GM12878 (cell line): ENCODE measurements around the gene CSF2. TPM values are rescaled to one million over a fixed set of nuclear protein-coding genes. Genes with fewer than 3 reads are reported as not detected.

Experiments
- ATAC-seq: fragments of 200-7000 bp; cut with Tn5 transposase; 3 replicates; pipeline ENCODE4 v1.9.1; 2020; ENCODE audit warnings: mild to moderate bottlenecking, moderate library complexity
- BruUV-seq: library from RNA; stranded (reverse); fragments of 400-500 nt; replicated peaks from 2 replicates; lab custom pipeline; 2021; lab: Mats Ljungman, UMichigan
- CTCF ChIA-PET: fragments of 300-600 bp; sonication (Branson Sonifier 250); formaldehyde crosslinking; extraction: SDS; loops from one replicate; lab custom pipeline; 2021; ENCODE audit warnings: inconsistent platforms; lab: Yijun Ruan, JAX
- POLR2A ChIA-PET: fragments of 350-600 bp; formaldehyde crosslinking; extraction: SDS; loops from one replicate; lab custom pipeline; 2021; ENCODE audit warnings: inconsistent platforms; lab: Charles Lee
- RAD21 ChIA-PET: fragments of 300-600 bp; sonication (Branson Sonifier 250); formaldehyde crosslinking; loops from one replicate; lab custom pipeline; 2023; ENCODE audit warnings: antibody characterized with exemption; ENCODE audit not compliant: unreplicated experiment; lab: Charles Lee
- SMC1A ChIA-PET: fragments of 300-600 bp; sonication (Branson Sonifier 250); formaldehyde crosslinking; loops from one replicate; lab custom pipeline; 2023; ENCODE audit not compliant: unreplicated experiment, uncharacterized antibody; lab: Charles Lee
- DNase-seq: peaks from one replicate; pipeline ENCODE4 v3.0.0-alpha.2; 2011; ENCODE audit warnings: low read depth, low spot score
- FAIRE-seq: peaks from 3 replicates; lab custom pipeline; 2011; peaks lifted over from hg19 to GRCh38; lab: Jason Lieb, UNC
- H2AFZ ChIP-seq: 2 replicates; pipeline ENCODE4 v1.6.0; 2011; ENCODE audit warnings: low read depth, low read length, control low read depth; ENCODE audit not compliant: control insufficient read depth
- H3K27ac ChIP-seq: 2 replicates; pipeline ENCODE4 v1.5.1; 2011; ENCODE audit warnings: control low read depth; ENCODE audit not compliant: control insufficient read depth, insufficient read depth
- H3K27me3 ChIP-seq, 2 experiments: replicated peaks in 1 of 2; 2 replicates each; pipeline versions ENCODE4 v1.6.0 to v1.6.1; 2011; ENCODE audit warnings: low read length in 1 of 2; ENCODE audit not compliant: control insufficient read depth in 2 of 2, insufficient read depth in 2 of 2
- H3K36me3 ChIP-seq, 2 experiments: 2 replicates each; pipeline ENCODE4 v1.5.1; 2011; ENCODE audit warnings: low read length in 1 of 2; ENCODE audit not compliant: control insufficient read depth in 2 of 2, insufficient read depth in 2 of 2
- H3K4me1 ChIP-seq: 2 replicates; pipeline ENCODE4 v1.6.1; 2011; ENCODE audit warnings: mild to moderate bottlenecking, low read length, moderate library complexity, mixed read lengths; ENCODE audit not compliant: control insufficient read depth, insufficient read depth
- H3K4me2 ChIP-seq: 2 replicates; pipeline ENCODE4 v1.6.0; 2011; ENCODE audit warnings: control low read depth; ENCODE audit not compliant: control insufficient read depth, insufficient read depth
- H3K4me3 ChIP-seq: fragments of 200-600 bp; sonication (generic); 2 replicates; pipeline ENCODE4 v1.5.1; 2016
- H3K79me2 ChIP-seq: 2 replicates; pipeline ENCODE4 v1.6.0; 2011; ENCODE audit warnings: low read length; ENCODE audit not compliant: control insufficient read depth, insufficient read depth
- H3K9ac ChIP-seq: 2 replicates; pipeline ENCODE4 v1.8.0; 2011; ENCODE audit warnings: low read length, control low read depth, mixed read lengths; ENCODE audit not compliant: control insufficient read depth, insufficient read depth
- H3K9me3 ChIP-seq: replicated peaks from 3 replicates; pipeline ENCODE4 v1.5.1; 2011; ENCODE audit warnings: mild to moderate bottlenecking, low read length; ENCODE audit not compliant: control insufficient read depth, insufficient read depth
- H4K20me1 ChIP-seq: 2 replicates; pipeline ENCODE4 v1.6.0; 2011; ENCODE audit not compliant: control insufficient read depth, insufficient read depth
- EGR1 ChIP-seq, 2 experiments: IDR thresholded peaks; 1 replicate in 1 of 2; 2 replicates in 1 of 2; pipeline ENCODE4 v1.6.1; 2011 to 2012; ENCODE audit warnings: low read depth in 2 of 2, low read length in 2 of 2, borderline replicate concordance in 1 of 2, mild to moderate bottlenecking in 1 of 2, moderate library complexity in 1 of 2
- ETV6 ChIP-seq, 2 experiments: fragments of 450-650 bp in 1 of 2; IDR thresholded peaks in 1 of 2; conservative IDR thresholded peaks in 1 of 2; 2 replicates each; pipeline ENCODE4 v1.6.1; 2014; ENCODE audit warnings: antibody characterized with exemption in 1 of 2, borderline replicate concordance in 1 of 2, low read depth in 1 of 2, mild to moderate bottlenecking in 1 of 2, moderate library complexity in 1 of 2
- RAD51 ChIP-seq: fragments of 450-650 bp; IDR thresholded peaks from 2 replicates; pipeline ENCODE4 v1.6.1; 2016; ENCODE audit warnings: moderate library complexity, mild to moderate bottlenecking, inconsistent platforms
- SIX5 ChIP-seq: IDR thresholded peaks from 2 replicates; pipeline ENCODE4 v1.6.1; 2011; ENCODE audit warnings: mild to moderate bottlenecking, low read depth, low read length, moderate library complexity; ENCODE audit not compliant: severe bottlenecking
- USF1 ChIP-seq: IDR thresholded peaks from 2 replicates; pipeline ENCODE4 v1.6.1; 2011; ENCODE audit warnings: borderline replicate concordance, low read depth, mild to moderate bottlenecking, moderate library complexity, mixed read lengths, low read length; ENCODE audit not compliant: insufficient read depth; ENCODE audit errors: extremely low read length
- ZNF687 ChIP-seq: fragments of 450-650 bp; IDR thresholded peaks from 2 replicates; pipeline ENCODE4 v1.6.1; 2017; ENCODE audit warnings: mild to moderate bottlenecking, moderate library complexity
- WGBS: methylation state at CpG from one replicate; pipeline ENCODE4 v1.1.6; 2016; ENCODE audit warnings: low lambda C conversion rate; ENCODE audit not compliant: insufficient replicate concordance, insufficient coverage; ENCODE audit errors: missing lambda C conversion rate; 5-methylcytosine and 5-hydroxymethylcytosine counted together
- in situ Hi-C: fragments of 300-500 bp; cut with MboI; formaldehyde crosslinking; loops from 9 replicates; pipeline ENCODE4 v1.14.3; 2018; ENCODE audit warnings: mixed read lengths
- intact Hi-C: fragments of 100-400 bp; cut with micrococcal nuclease; formaldehyde crosslinking; loops from one replicate; pipeline ENCODE4 v1.14.2; 2022; ENCODE audit not compliant: unreplicated experiment
- polyA plus RNA-seq, 11 experiments: library from polyadenylated mRNA; depleted of rRNA in 4 of 11; unstranded in 6 of 11; stranded (reverse) in 5 of 11; fragments of >200 nt; fragmentation: Nextera tagmentation in 4 of 11; fragmentation: Illumina TruSeq in 1 of 11; extraction: Ambion mirVana in 4 of 11; extraction: Trizol in 1 of 11; gene quantifications; 1 replicate in 1 of 11; 2 replicates in 10 of 11; pipeline versions ENCODE4 v1.2.1 to v1.2.3, GENCODE V29; 2011 to 2016; ENCODE audit warnings: inconsistent platforms in 2 of 11, missing spikeins in 2 of 11, low read depth in 1 of 11
- total RNA-seq, 4 experiments: library from RNA; depleted of rRNA in 3 of 4; stranded (reverse); fragments of >200 nt in 3 of 4; fragmentation: Illumina TruSeq in 1 of 4; extraction: Trizol in 1 of 4; gene quantifications; 2 replicates each; pipeline versions ENCODE4 v1.2.1 to v1.2.3, GENCODE V29; 2013 to 2021

Gene CSF2
- total and polyA plus RNA-seq, 10 of the 15 experiments (the other 5 are each of a cell fraction or from before 2014, with no cell fraction given), result 0.15 to 2.0 (median 0.69) TPM; not detected in 2

GRCh38 chr5:132074772-132075718 lies 1.5 kb downstream of the CSF2 start:
- DNase-seq (no peak), FAIRE-seq (no peak), ATAC-seq (peak; percentile 63)
- TF ChIP-seq USF1, result peak; percentile 72
- peak in 1 of 2 experiments; percentile 35; a peak in 1 of 3 replicates for TF ChIP-seq EGR1 (IDR thresholded peaks at IDR 0.05; ENCODE audit: borderline replicate concordance in 1 of 2, low read depth in 2 of 2, low read length in 2 of 2)
- TF ChIP-seq ETV6 (conservative IDR thresholded peaks at IDR 0.05 in 1 of 2, IDR thresholded peaks at IDR 0.05 in 1 of 2; ENCODE audit: borderline replicate concordance in 1 of 2, low read depth in 1 of 2), result no peak
- TF ChIP-seq ZNF687, result no peak
- TF ChIP-seq RAD51, result peak; percentile 58
- TF ChIP-seq SIX5, result no peak
- H3K9me3 ChIP-seq, result no peaks in the 10 kb centered on the region
- no peak overlapping the region for H2AFZ ChIP-seq
- 70% methylated on average over 16 of the region's 16 CpGs for WGBS
- ChIA-PET RAD21 (interaction anchor here (1.2 to 1.3 kb wide), 2 partner anchors 10 to 115 kb away, joined by 3 to 4 read pairs; no protein-coding TSS in a partner anchor), POLR2A (interaction anchor here (0.5 to 1.1 kb wide), 2 partner anchors 10 to 17 kb away, joined by 3 read pairs; no protein-coding TSS in a partner anchor), SMC1A (interaction anchor here (1.1 kb wide), 1 partner anchor 13 kb away, joined by 4 read pairs; no protein-coding TSS in a partner anchor), CTCF (interaction anchor here (0.6 to 1.4 kb wide), 4 partner anchors 10 to 259 kb away, joined by 3 read pairs; no protein-coding TSS in a partner anchor)
- no peaks in the 10 kb centered on the region for H3K36me3 ChIP-seq
- H3K4me1 ChIP-seq, result no peaks in the 10 kb centered on the region
- no peak overlapping the region for H3K4me2 ChIP-seq
- no peak overlapping the region for H3K4me3 ChIP-seq
- no peak overlapping the region for H3K27ac ChIP-seq
- no peaks in the 10 kb centered on the region for H4K20me1 ChIP-seq
- intact Hi-C loops, result no loop called here
- H3K27me3 ChIP-seq, result no peaks in the 10 kb centered on the region
- H3K9ac ChIP-seq, result no peak overlapping the region
- no peaks in the 10 kb centered on the region for H3K79me2 ChIP-seq
- BruUV-seq, result no TSS peak
- in situ Hi-C loops, result loop anchor here (10.0 kb wide), 1 partner anchor 430 kb away; no protein-coding TSS in a partner anchor
